Ovary (tissue), 9 donors: ENCODE data around the gene HS3ST4. TPM values are rescaled to one million over a fixed set of nuclear protein-coding genes. Genes with fewer than 3 reads are reported as not detected.
"Not testable (repeated sequence)": the region's sequence is repeated elsewhere in the genome, so short reads cannot be mapped to it uniquely, and the experiment has no call there.

ENCODE experiments used
- DNase-seq, 5 donors: peaks; one replicate each; pipeline ENCODE4 v3.0.0-alpha.2; 2019 to 2020
- H3K27ac ChIP-seq, 2 donors: fragments of 200-600 bp; one replicate each; pipeline versions ENCODE4 v1.5.1 to v1.8.0; 2019 to 2022
- H3K27me3 ChIP-seq: fragments of 200-600 bp; one replicate; pipeline ENCODE4 v1.8.0; 2022
- H3K36me3 ChIP-seq: fragments of 200-600 bp; sonication (generic); one replicate; pipeline ENCODE4 v1.5.1; 2019
- H3K4me1 ChIP-seq: one replicate; pipeline ENCODE4 v1.8.1; 2013; ENCODE audit warnings: mild to moderate bottlenecking, moderate library complexity; ENCODE audit not compliant: insufficient read depth
- H3K4me3 ChIP-seq: fragments of 200-600 bp; sonication (generic); one replicate; pipeline ENCODE4 v1.5.1; 2017
- H3K9me3 ChIP-seq, 2 donors: fragments of 200-600 bp in 1 of 2; sonication (generic) in 1 of 2; one replicate each; pipeline versions ENCODE4 v1.5.1 to v1.8.1; 2013 to 2019; ENCODE audit warnings: mild to moderate bottlenecking in 1 of 2, moderate library complexity in 1 of 2
- CTCF ChIP-seq, 3 donors: fragments of 450-650 bp in 2 of 3; fragments of 200-600 bp in 1 of 3; IDR thresholded peaks; one replicate each; pipeline versions ENCODE4 v1.5.1 to v1.8.0; 2016 to 2022; ENCODE audit warnings: antibody characterized with exemption in 3 of 3, mild to moderate bottlenecking in 1 of 3
- EP300 ChIP-seq: sonication (generic); formaldehyde crosslinking; IDR thresholded peaks from one replicate; pipeline ENCODE4 v1.6.1; 2017; ENCODE audit warnings: antibody characterized with exemption
- POLR2A ChIP-seq: fragments of 450-650 bp; IDR thresholded peaks from one replicate; pipeline ENCODE4 v1.6.1; 2017; ENCODE audit warnings: antibody characterized with exemption, mild to moderate bottlenecking, moderate library complexity
- WGBS, 3 donors: extraction: QIAGEN DNeasy Blood & Tissue Kit in 1 of 3; methylation state at CpG; one replicate each; pipeline versions ENCODE4 v1.1.5 to v1.1.7; 2013 to 2017; 5-methylcytosine and 5-hydroxymethylcytosine counted together
- intact Hi-C, 4 donors: fragments of 100-400 bp; cut with DNase I; formaldehyde crosslinking; loops; one replicate each; pipeline versions ENCODE4 v1.11.0 to v1.15.1; 2022 to 2023
- polyA plus RNA-seq, 2 donors: library from polyadenylated mRNA; stranded (reverse); fragments of 200-250 nt in 1 of 2; fragments of 350-450 nt in 1 of 2; fragmentation: Illumina TruSeq in 1 of 2; extraction: RNeasy Lipid Tissue Mini Kit (QIAGEN cat#74804) in 1 of 2; gene quantifications; one replicate each; pipeline ENCODE4 v1.2.3, GENCODE V29; 2013 to 2014
- total RNA-seq, 7 donors: library from RNA; depleted of rRNA in 2 of 7; stranded (reverse); fragments of >200 nt in 2 of 7; fragmentation: NEBNext Ultra II Directional in 3 of 7; extraction: Animal tissue kit (Norgen Biotek cat#: 25700) in 3 of 7; gene quantifications; one replicate each; pipeline versions ENCODE4 v1.1.0 to v1.2.4, GENCODE V29; 2016 to 2023
- donor health status: DM: no; HTN: no; CAD: no; lungs with moderate emphysema.
- donor health status: DM: no; HTN: no; CAD: no.
- donor health status: Bipolar disorder and iron deficiency.
- donor health status: DM: yes; HTN: yes; CAD: no.
- donor health status: DM: no; HTN: no; CAD: no.
- donor health status: DM: yes; HTN: yes; CAD: no.

HS3ST4 gene
- total and polyA plus RNA-seq, 9 donors: 0.10 to 0.34 TPM; not detected in 7

GRCh38 chr16:26071101-26071866, 379.5 kb downstream of the HS3ST4 start:
- Histone ChIP-seq H3K9me3 (no peaks in the 10 kb centered on the region), H3K4me3 (no peak overlapping the region), H3K27ac (no peak overlapping the region), H3K36me3 (no peaks in the 10 kb centered on the region), H3K27me3 (no peaks in the 10 kb centered on the region), H3K4me1 (no peaks in the 10 kb centered on the region)
- DNase-seq: no peak
- intact Hi-C loops: no loop called here
- no peak for TF ChIP-seq EP300
- TF ChIP-seq POLR2A: no peak
- TF ChIP-seq CTCF (IDR thresholded peaks at IDR 0.05): no peak
- WGBS, 3 donors: 38 to 46% (median 45%) methylated on average over 9 of the region's 9 CpGs

- 38 to 41% (median 40%) methylated on average over 10 of the region's 10 CpGs for WGBS, 3 donors
- Histone ChIP-seq H3K36me3 (no peaks in the 10 kb centered on the region), H3K27ac (no peak overlapping the region), H3K27me3 (no peaks in the 10 kb centered on the region), H3K4me1 (no peaks in the 10 kb centered on the region), H3K9me3 (no peaks in the 10 kb centered on the region), H3K4me3 (no peak overlapping the region)
- no peak for DNase-seq
- intact Hi-C loops: no loop called here
- no peak for TF ChIP-seq EP300
- TF ChIP-seq POLR2A: no peak
- TF ChIP-seq CTCF (IDR thresholded peaks at IDR 0.05): no peak
These were observed 387.1 kb downstream of the HS3ST4 start for GRCh38 chr16:26078716-26079355.

- no peak for TF ChIP-seq POLR2A
- TF ChIP-seq EP300: no peak
- TF ChIP-seq CTCF (IDR thresholded peaks at IDR 0.05): no peak
- intact Hi-C loops: no loop called here
- WGBS, 3 donors: 47 to 67% (median 58%) methylated on average over 2 of the region's 2 CpGs
- Histone ChIP-seq H3K27ac (no peak overlapping the region), H3K4me3 (no peak overlapping the region), H3K27me3 (no peaks in the 10 kb centered on the region), H3K36me3 (no peaks in the 10 kb centered on the region), H3K9me3 (no peaks in the 10 kb centered on the region), H3K4me1 (no peaks in the 10 kb centered on the region)
- no peak for DNase-seq
These were observed 395.3 kb downstream of the HS3ST4 start for GRCh38 chr16:26087091-26087490.

GRCh38 chr16:26091511-26091910, 399.8 kb downstream of the HS3ST4 start:
- no peaks in the 10 kb centered on the region for H3K9me3 ChIP-seq
- no peaks in the 10 kb centered on the region for H3K4me1 ChIP-seq
- WGBS, 3 donors: 87 to 97% (median 93%) methylated on average over 1 of the region's 1 CpG
- no peak for DNase-seq
- no peak overlapping the region for H3K4me3 ChIP-seq
- TF ChIP-seq CTCF (IDR thresholded peaks at IDR 0.05) (no peak), EP300 (no peak), POLR2A (no peak)
- no peaks in the 10 kb centered on the region for H3K36me3 ChIP-seq
- no peaks in the 10 kb centered on the region for H3K27me3 ChIP-seq
- intact Hi-C loops: no loop called here
- no peak overlapping the region for H3K27ac ChIP-seq

- H3K9me3 ChIP-seq, H3K27me3 ChIP-seq, intact Hi-C loops, DNase-seq, H3K27ac ChIP-seq, H3K4me3 ChIP-seq, H3K4me1 ChIP-seq, H3K36me3 ChIP-seq: not testable (repeated sequence)
- 86 to 90% (median 89%) methylated on average over 3 of the region's 3 CpGs for WGBS, 3 donors
These were observed 406.4 kb downstream of the HS3ST4 start for GRCh38 chr16:26098206-26098605.
